ENCODE results near the gene LDLRAD3. TPM values are rescaled to one million over a fixed set of nuclear protein-coding genes. Genes with fewer than 3 reads are reported as not detected.

Gene LDLRAD3
- total RNA-seq, 2 experiments from 2014 or later, result not detected

DNA sequence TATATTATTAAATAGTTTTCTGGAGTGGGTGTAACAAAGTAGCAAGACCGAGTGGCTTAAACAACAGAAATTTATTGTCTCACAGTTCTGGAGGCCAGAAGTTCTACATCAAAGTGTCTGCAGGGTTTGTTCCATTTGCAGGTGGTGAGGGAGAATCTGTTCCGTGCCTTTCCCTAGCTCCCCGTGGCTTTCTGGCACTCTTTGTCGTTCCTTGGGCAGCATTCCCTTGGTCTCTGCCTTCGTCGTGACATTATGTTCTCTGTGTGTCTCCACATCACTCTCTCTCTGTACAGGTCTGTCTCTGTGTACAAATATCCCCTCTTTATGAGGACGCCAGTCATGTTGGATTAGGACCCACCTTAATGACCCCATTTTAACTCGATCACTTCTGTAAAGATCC, 38.2 kb downstream of the LDLRAD3 start:
- no peaks in the 10 kb centered on the region for H3K4me1 ChIP-seq (ENCODE audit: insufficient read depth, low read length, poor library complexity, severe bottlenecking)
- H3K9me3 ChIP-seq (ENCODE audit: low read length), result no peaks in the 10 kb centered on the region
- no TSS peak for BruUV-seq (replicated peaks)
- no peak overlapping the region for H3K4me2 ChIP-seq (ENCODE audit: low read length)
- H4K20me1 ChIP-seq (ENCODE audit: insufficient read depth, low read length), result no peaks in the 10 kb centered on the region
- ChIA-PET POLR2A (no interaction called here), CTCF (ENCODE audit: unreplicated experiment) (no interaction called here)
- no peaks in the 10 kb centered on the region for H3K79me2 ChIP-seq (ENCODE audit: insufficient read depth, low read depth, low read length)
- no peak overlapping the region for H2AFZ ChIP-seq (ENCODE audit: low read length)
- H3K27ac ChIP-seq (ENCODE audit: low read depth, low read length, poor library complexity, severe bottlenecking), result no peak overlapping the region
- no peak for TF ChIP-seq EZH2phosphoT487 (IDR thresholded peaks at IDR 0.05; ENCODE audit: borderline replicate concordance, low read depth, low read length)
- H3K36me3 ChIP-seq (ENCODE audit: insufficient read depth, low read length), result no peaks in the 10 kb centered on the region
- intact Hi-C loops (cut with micrococcal nuclease; ENCODE audit: unreplicated experiment), result no loop called here
- no peak overlapping the region for H3K4me3 ChIP-seq (ENCODE audit: low read depth, low read length, poor library complexity, severe bottlenecking)
- no peaks in the 10 kb centered on the region for H3K9me2 ChIP-seq (ENCODE audit: insufficient read depth, low read length)
- no peak for DNase-seq (ENCODE audit: low spot score)

DNA sequence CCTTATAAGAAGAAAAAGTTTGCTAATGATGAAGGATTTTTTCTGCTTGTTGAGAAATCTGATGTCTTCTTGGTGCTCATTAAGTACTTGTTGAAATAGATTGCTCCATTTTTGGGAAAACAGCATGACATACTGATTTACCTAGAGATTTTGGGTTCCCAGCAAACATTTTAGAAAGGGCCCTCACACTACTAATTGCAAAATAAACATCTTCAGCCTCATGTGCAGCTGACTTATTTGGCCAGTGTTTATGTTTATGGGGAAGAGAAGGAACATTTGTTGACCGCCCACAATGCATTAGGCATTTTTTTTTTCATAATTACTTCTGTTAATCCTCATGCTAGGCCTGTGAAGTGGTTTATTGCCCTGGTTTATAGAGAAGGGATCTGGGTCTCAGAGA, 40.1 kb downstream of the LDLRAD3 start:
- no peak for TF ChIP-seq EZH2phosphoT487 (IDR thresholded peaks at IDR 0.05; ENCODE audit: borderline replicate concordance, low read depth, low read length)
- TF ChIP-seq, protein P1, sequence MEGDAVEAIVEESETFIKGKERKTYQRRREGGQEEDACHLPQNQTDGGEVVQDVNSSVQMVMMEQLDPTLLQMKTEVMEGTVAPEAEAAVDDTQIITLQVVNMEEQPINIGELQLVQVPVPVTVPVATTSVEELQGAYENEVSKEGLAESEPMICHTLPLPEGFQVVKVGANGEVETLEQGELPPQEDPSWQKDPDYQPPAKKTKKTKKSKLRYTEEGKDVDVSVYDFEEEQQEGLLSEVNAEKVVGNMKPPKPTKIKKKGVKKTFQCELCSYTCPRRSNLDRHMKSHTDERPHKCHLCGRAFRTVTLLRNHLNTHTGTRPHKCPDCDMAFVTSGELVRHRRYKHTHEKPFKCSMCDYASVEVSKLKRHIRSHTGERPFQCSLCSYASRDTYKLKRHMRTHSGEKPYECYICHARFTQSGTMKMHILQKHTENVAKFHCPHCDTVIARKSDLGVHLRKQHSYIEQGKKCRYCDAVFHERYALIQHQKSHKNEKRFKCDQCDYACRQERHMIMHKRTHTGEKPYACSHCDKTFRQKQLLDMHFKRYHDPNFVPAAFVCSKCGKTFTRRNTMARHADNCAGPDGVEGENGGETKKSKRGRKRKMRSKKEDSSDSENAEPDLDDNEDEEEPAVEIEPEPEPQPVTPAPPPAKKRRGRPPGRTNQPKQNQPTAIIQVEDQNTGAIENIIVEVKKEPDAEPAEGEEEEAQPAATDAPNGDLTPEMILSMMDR (conservative IDR thresholded peaks at IDR 0.05; ENCODE audit: low read length), result no peak
- no peaks in the 10 kb centered on the region for H3K9me3 ChIP-seq (ENCODE audit: low read length)
- H3K4me1 ChIP-seq (ENCODE audit: insufficient read depth, low read length, poor library complexity, severe bottlenecking), result no peaks in the 10 kb centered on the region
- no peak overlapping the region for H3K4me3 ChIP-seq (ENCODE audit: low read depth, low read length, poor library complexity, severe bottlenecking)
- no peak overlapping the region for H3K27ac ChIP-seq (ENCODE audit: low read depth, low read length, poor library complexity, severe bottlenecking)
- H4K20me1 ChIP-seq (ENCODE audit: insufficient read depth, low read length), result no peaks in the 10 kb centered on the region
- H3K4me2 ChIP-seq (ENCODE audit: low read length), result no peak overlapping the region
- no peaks in the 10 kb centered on the region for H3K79me2 ChIP-seq (ENCODE audit: insufficient read depth, low read depth, low read length)
- no TSS peak for BruUV-seq (replicated peaks)
- intact Hi-C loops (cut with micrococcal nuclease; ENCODE audit: unreplicated experiment), result no loop called here
- ChIA-PET POLR2A (interaction anchor here (0.6 to 0.7 kb wide), 2 partner anchors 109 to 526 kb away, joined by 3 read pairs; no protein-coding TSS in a partner anchor), CTCF (ENCODE audit: unreplicated experiment) (interaction anchor here (1.0 kb wide), 1 partner anchor 12 kb away, joined by 3 read pairs; no protein-coding TSS in a partner anchor)
- no peak overlapping the region for H2AFZ ChIP-seq (ENCODE audit: low read length)
- no peak for DNase-seq (ENCODE audit: low spot score)
- no peaks in the 10 kb centered on the region for H3K9me2 ChIP-seq (ENCODE audit: insufficient read depth, low read length)
- no peaks in the 10 kb centered on the region for H3K36me3 ChIP-seq (ENCODE audit: insufficient read depth, low read length)

DNA sequence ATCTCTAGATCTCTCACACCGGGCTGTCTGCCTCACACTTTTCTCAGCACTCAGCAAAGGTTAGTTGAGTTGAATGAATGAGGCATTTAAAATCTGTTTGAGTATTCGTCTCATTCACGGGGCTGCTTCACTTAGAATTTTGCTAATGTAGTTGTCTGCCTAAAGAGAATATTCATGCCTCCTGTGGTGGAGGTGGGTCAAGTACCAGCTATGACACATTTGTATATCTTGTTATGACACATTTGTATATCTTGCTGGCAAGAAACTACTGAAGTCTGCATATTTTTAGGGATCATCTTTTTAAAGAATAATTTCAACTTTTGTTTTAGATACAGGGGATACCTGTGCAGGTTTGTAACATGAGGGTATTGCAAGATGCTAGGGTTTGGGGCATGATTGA, 43.1 kb downstream of the LDLRAD3 start:
- no peak overlapping the region for H3K4me2 ChIP-seq (ENCODE audit: low read length)
- H3K27ac ChIP-seq (ENCODE audit: low read depth, low read length, poor library complexity, severe bottlenecking), result no peak overlapping the region
- H4K20me1 ChIP-seq (ENCODE audit: insufficient read depth, low read length), result no peaks in the 10 kb centered on the region
- CTCF ChIA-PET (ENCODE audit: unreplicated experiment), result no interaction called here
- no peaks in the 10 kb centered on the region for H3K79me2 ChIP-seq (ENCODE audit: insufficient read depth, low read depth, low read length)
- H2AFZ ChIP-seq (ENCODE audit: low read length), result no peak overlapping the region
- no peak for TF ChIP-seq EZH2phosphoT487 (IDR thresholded peaks at IDR 0.05; ENCODE audit: borderline replicate concordance, low read depth, low read length)
- TF ChIP-seq, protein P1 (conservative IDR thresholded peaks at IDR 0.05; ENCODE audit: low read length), result no peak
- intact Hi-C loops (cut with micrococcal nuclease; ENCODE audit: unreplicated experiment), result no loop called here
- no peaks in the 10 kb centered on the region for H3K4me1 ChIP-seq (ENCODE audit: insufficient read depth, low read length, poor library complexity, severe bottlenecking)
- H3K36me3 ChIP-seq (ENCODE audit: insufficient read depth, low read length), result no peaks in the 10 kb centered on the region
- no peaks in the 10 kb centered on the region for H3K9me2 ChIP-seq (ENCODE audit: insufficient read depth, low read length)
- no peaks in the 10 kb centered on the region for H3K9me3 ChIP-seq (ENCODE audit: low read length)
- BruUV-seq (replicated peaks), result no TSS peak
- no peak overlapping the region for H3K4me3 ChIP-seq (ENCODE audit: low read depth, low read length, poor library complexity, severe bottlenecking)
- DNase-seq (ENCODE audit: low spot score), result no peak
- POLR2A ChIA-PET, result interaction anchor here (0.9 kb wide), 1 partner anchor 15 kb away, joined by 3 read pairs; no protein-coding TSS in a partner anchor
